ENCODE data around the gene PLCE1. TPM values are rescaled to one million over a fixed set of nuclear protein-coding genes. Genes with fewer than 3 reads are reported as not detected.
A peak's percentile ranks its signal among the peaks of the same experiment; 100 is the strongest.

The PLCE1 gene
- total and polyA plus RNA-seq, 2 experiments from 2014 or later = 1.6 to 1.9 TPM

GRCh38 chr10:94005050-94005449 lies 11.3 kb downstream of the PLCE1 start:
- H3K4me1 ChIP-seq (ENCODE audit: low read depth) = peaks cover 15% of the 10 kb centered on the region
- peak in 1 of 2 donors; percentile 34 for DNase-seq (ENCODE audit: low read depth in 1 of 2, low spot score in 1 of 2)
- no peaks in the 10 kb centered on the region for H3K27me3 ChIP-seq
- no peak for TF ChIP-seq CTCF (IDR thresholded peaks at IDR 0.05; ENCODE audit: low read depth, low read length)
- H3K4me3 ChIP-seq = no peak overlapping the region
- no peaks in the 10 kb centered on the region for H3K36me3 ChIP-seq
- no peak overlapping the region for H3K27ac ChIP-seq
- H3K9me3 ChIP-seq (ENCODE audit: low read depth) = no peaks in the 10 kb centered on the region

- Histone ChIP-seq H3K4me3 (no peak overlapping the region), H3K27me3 (no peaks in the 10 kb centered on the region), H3K9me3 (ENCODE audit: low read depth) (no peaks in the 10 kb centered on the region), H3K4me1 (ENCODE audit: low read depth) (peaks cover 4% of the 10 kb centered on the region), H3K27ac (no peak overlapping the region), H3K36me3 (no peaks in the 10 kb centered on the region)
- peak; percentile 33 to 94 for DNase-seq (ENCODE audit: low read depth in 1 of 2, low spot score in 1 of 2)
- TF ChIP-seq CTCF (IDR thresholded peaks at IDR 0.05; ENCODE audit: low read depth, low read length) = no peak
Measured at GRCh38 chr10:94006591-94007550, 13.1 kb downstream of the PLCE1 start.

- TF ChIP-seq CTCF (IDR thresholded peaks at IDR 0.05; ENCODE audit: low read depth, low read length) = no peak
Measured at GRCh38 chr10:94008526-94008925, 14.8 kb downstream of the PLCE1 start.

GRCh38 chr10:94010116-94010515 lies 16.4 kb downstream of the PLCE1 start:
- no peak overlapping the region for H3K4me3 ChIP-seq
- no peak overlapping the region for H3K27ac ChIP-seq
- TF ChIP-seq CTCF (IDR thresholded peaks at IDR 0.05; ENCODE audit: low read depth, low read length) = no peak
- peaks cover 4% of the 10 kb centered on the region for H3K4me1 ChIP-seq (ENCODE audit: low read depth)
- no peaks in the 10 kb centered on the region for H3K27me3 ChIP-seq
- no peaks in the 10 kb centered on the region for H3K36me3 ChIP-seq
- no peak for DNase-seq (ENCODE audit: low read depth in 1 of 2, low spot score in 1 of 2)
- H3K9me3 ChIP-seq (ENCODE audit: low read depth) = no peaks in the 10 kb centered on the region

More at GRCh38 chr10:94008526-94008925, 14.8 kb downstream of the PLCE1 start:
- Histone ChIP-seq H3K36me3 (no peaks in the 10 kb centered on the region), H3K4me3 (no peak overlapping the region), H3K27ac (no peak overlapping the region), H3K27me3 (no peaks in the 10 kb centered on the region), H3K9me3 (ENCODE audit: low read depth) (no peaks in the 10 kb centered on the region), H3K4me1 (ENCODE audit: low read depth) (peaks cover 4% of the 10 kb centered on the region)
- no peak for DNase-seq (ENCODE audit: low read depth in 1 of 2, low spot score in 1 of 2)

GRCh38 chr10:94010886-94011285 lies 17.2 kb downstream of the PLCE1 start:
- no peak for TF ChIP-seq CTCF (IDR thresholded peaks at IDR 0.05; ENCODE audit: low read depth, low read length)
- Histone ChIP-seq H3K9me3 (ENCODE audit: low read depth) (no peaks in the 10 kb centered on the region), H3K27me3 (no peaks in the 10 kb centered on the region), H3K36me3 (no peaks in the 10 kb centered on the region), H3K4me3 (no peak overlapping the region), H3K27ac (no peak overlapping the region), H3K4me1 (ENCODE audit: low read depth) (peaks cover 4% of the 10 kb centered on the region)
- no peak for DNase-seq (ENCODE audit: low read depth in 1 of 2, low spot score in 1 of 2)
